ENCODE measurements around the gene IQCM. TPM values are rescaled to one million over a fixed set of nuclear protein-coding genes. Genes with fewer than 3 reads are reported as not detected.
A peak's percentile ranks its signal among the peaks of the same experiment; 100 is the strongest.

The IQCM gene
- polyA plus RNA-seq, 10 donors = not detected

DNA sequence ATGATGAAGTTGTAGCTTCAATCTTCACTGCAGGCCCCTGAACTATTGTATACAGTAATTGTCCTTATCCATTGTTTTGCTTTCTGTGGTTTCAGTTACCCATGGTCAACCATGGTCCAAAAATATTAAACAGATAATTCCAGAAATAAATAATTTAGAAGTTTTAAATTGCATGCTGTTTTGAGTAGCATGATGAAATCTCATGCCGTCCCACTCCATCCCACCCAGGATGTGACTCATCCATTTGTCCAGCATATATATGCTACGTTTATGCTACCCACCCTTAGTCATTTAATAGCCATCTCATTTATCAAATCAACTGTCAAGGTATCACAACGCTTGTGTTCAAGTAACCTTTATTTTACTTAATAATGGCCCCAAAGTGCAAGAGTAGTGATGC lies 34.5 kb downstream of the IQCM start:
- peak in 1 of 3 donors; percentile 41 for DNase-seq

DNA sequence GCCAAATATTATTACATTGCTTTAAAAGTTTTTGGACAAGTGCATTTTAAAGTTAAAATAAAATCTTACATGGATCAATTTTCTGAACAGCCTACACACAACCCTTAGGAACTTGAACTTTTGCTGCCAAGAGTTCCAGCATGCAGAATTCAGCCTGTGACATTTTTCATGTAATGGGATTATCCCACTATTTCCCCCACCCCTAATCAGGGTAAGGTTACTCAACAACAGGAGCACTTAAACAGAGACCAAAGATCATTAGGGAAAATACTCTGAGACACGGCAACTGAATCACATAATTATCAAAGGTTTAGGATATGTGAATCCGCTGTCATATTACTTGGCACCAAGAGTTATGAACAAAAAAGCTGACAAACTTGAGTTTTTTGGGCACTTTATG lies 47.2 kb downstream of the IQCM start:
- no peak for DNase-seq

GRCh38 chr4:149766135-149766534 lies 49.5 kb downstream of the IQCM start:
- DNase-seq = no peak

DNA sequence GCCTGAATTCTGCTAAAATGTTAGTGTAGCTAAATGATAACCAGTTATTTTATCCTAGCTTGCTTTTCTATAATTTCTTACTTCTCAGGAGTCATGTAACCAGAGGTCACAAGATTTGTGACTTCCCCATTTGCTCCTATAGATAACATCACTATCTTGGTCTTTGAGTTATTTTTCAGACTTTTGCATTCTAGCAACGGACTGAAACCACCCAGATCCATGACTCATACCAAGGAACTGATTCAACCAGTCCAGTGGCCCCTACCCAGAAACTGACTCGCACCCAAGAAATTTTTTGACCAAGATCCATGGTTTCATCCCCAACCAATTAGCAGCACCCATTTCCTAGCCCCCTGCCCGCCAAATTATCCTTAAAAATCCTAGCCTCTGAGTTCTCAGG lies 50.0 kb downstream of the IQCM start:
- DNase-seq = peak in 1 of 3 donors; percentile 76

- DNase-seq = no peak
Observed at GRCh38 chr4:149755969-149756368, 59.7 kb downstream of the IQCM start.

- DNase-seq = peak in 1 of 3 donors; percentile 3
Observed at GRCh38 chr4:149754526-149754925, 61.1 kb downstream of the IQCM start.

GRCh38 chr4:149752729-149753128 lies 62.9 kb downstream of the IQCM start:
- no peak for DNase-seq

DNA sequence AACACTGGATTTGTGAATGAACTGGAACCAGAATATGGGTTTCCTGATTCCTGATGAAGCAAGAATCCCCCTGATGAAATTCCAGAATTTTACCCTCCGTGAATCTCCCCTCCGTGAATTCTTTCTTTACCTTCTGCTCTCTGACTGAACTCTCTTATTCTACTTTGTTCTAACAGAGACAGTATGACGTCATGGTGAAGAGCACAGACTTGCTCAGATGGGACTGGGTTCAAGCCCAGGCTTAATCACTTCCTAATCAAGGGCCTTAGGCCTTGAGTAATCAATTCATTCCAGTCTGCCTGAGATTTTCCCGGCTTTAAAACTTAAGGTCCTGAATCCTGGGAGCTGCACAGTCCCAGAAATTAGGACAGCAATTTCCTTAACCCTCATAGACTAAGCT lies 64.5 kb downstream of the IQCM start:
- DNase-seq = no peak

- no peak for DNase-seq
Observed at GRCh38 chr4:149749784-149750183, 65.9 kb downstream of the IQCM start.

DNA sequence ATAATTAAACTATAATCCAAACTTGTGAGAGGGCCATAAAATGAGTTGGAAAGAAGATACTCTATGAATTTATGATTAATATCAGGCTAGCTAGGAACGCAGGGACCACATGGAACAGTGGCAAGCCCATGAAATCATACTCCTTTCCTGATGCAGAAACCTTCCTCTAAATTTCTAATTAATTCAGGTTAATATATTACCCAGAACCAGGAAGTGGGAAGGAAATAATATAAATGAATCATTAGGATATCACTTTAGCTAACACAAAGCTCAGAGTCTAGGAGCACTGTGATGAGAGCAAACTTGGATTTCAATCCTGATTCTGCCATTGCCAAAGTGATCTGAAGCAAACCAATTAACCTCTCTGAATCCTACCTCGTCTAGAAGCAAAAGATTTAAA lies 68.0 kb downstream of the IQCM start:
- DNase-seq = no peak

- no peak for DNase-seq
Observed at GRCh38 chr4:149746276-149746675, 69.4 kb downstream of the IQCM start.

- DNase-seq = no peak
Observed at GRCh38 chr4:149741186-149741831, 74.3 kb downstream of the IQCM start.

DNA sequence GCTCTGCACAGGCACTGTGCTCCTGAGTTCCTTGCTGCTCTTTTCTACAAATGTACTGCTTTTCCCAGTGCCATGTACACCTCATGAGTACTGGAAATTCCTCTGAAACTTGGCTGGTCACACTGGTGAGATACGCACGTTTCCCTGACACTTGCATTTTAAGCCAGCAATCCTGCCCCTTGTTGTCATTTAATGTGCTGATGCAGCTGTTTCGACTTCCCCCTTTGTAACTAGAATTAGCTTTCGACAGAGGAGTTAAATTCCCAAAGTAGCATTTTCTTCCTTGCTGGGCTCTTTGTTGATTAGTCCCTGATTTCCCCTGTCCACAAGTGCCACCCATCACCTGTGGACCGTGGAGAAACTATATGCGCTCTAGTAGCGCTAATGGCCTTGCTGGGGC lies 77.5 kb downstream of the IQCM start:
- no peak for DNase-seq

DNA sequence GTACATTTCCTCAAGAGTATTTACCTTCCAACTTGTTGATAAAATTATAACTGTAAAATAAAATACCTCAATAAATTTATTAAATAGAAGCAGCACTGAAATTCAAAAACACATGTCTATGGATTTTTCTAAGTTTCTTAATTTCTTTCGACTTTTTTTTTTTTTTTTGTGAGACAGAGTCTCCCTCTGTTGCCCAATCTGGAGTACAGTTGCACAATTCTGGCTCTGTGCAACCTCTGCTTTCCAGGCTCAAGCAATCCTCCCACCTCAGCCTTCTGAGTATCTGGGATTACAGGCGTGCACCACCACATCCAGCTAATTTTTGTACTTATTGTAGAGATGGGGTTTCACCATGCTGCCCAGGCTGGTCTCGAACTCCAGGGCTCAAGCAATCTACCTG lies 79.8 kb downstream of the IQCM start:
- DNase-seq = no peak

GRCh38 chr4:149728444-149728843 lies 87.2 kb downstream of the IQCM start:
- no peak for DNase-seq

- no peak for DNase-seq
Observed at GRCh38 chr4:149727663-149728062, 88.0 kb downstream of the IQCM start.

- no peak for DNase-seq
Observed at GRCh38 chr4:149723065-149723464, 92.6 kb downstream of the IQCM start.

GRCh38 chr4:149719806-149720205 lies 95.8 kb downstream of the IQCM start:
- no peak for DNase-seq

- DNase-seq = no peak
Observed at GRCh38 chr4:149719357-149719756, 96.3 kb downstream of the IQCM start.

GRCh38 chr4:149718500-149718899 lies 97.1 kb downstream of the IQCM start:
- no peak for DNase-seq

GRCh38 chr4:149716728-149717127 lies 98.9 kb downstream of the IQCM start:
- DNase-seq = no peak

DNA sequence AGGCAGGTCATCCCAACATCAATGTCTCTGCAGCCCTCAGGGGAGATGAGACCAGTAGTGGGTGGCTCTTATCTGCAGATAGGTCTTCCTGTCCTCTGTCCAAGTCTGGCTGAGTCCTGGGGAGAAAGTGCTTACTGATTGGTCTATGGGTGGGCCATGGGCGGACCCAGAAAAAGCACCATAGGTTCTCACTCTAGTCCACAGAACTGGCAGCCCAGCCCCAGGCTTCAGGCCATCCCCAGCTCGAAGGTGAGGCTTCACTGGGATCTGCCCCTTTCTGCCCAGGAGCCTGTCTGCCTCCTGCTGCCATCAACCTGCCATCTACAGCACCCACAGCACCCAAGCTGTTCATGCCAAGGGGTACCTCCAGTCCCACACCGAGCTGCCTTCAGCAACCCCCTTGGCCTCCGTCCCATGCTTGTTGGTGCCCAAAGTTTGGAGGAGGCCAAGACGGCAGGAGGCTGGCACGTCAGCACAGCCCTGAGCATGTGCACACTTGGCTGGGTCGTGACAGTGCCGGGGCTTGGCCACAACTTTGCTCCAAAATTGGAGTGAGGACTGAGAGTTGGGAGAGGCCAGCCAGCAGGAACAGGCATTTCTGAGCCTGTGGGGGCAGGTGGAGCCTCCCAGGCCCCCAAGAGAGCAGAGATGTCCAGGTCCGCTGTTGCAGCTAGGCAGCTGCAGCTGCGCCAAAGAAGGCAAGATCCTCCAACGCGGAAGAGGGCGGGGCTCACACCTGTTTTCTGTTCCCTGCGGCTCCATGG lies 99.6 kb downstream of the IQCM start:
- DNase-seq = no peak

GRCh38 chr4:149713031-149713430 lies 102.6 kb downstream of the IQCM start:
- peak in 1 of 3 donors; percentile 4 for DNase-seq
